Smooth muscle cell (in vitro differentiated cells): ENCODE measurements around the gene CBX5. TPM values are rescaled to one million over a fixed set of nuclear protein-coding genes. Genes with fewer than 3 reads are reported as not detected.

Experiments
- DNase-seq: peaks from one replicate; lab custom pipeline; 2025; ENCODE audit not compliant: unreplicated experiment; lab: John Stamatoyannopoulos, UW
- H2AFZ ChIP-seq: fragments of 200-600 bp; sonication (generic); 2 replicates; pipeline ENCODE4 v1.6.0; 2016; ENCODE audit warnings: antibody characterized with exemption, low read depth, mild to moderate bottlenecking
- H3F3A ChIP-seq: fragments of 200-600 bp; sonication (generic); 2 replicates; pipeline ENCODE4 v1.6.0; 2017; ENCODE audit warnings: antibody characterized with exemption, low read depth
- H3K27ac ChIP-seq: fragments of 200-600 bp; sonication (generic); 2 replicates; pipeline ENCODE4 v1.5.1; 2016; ENCODE audit warnings: low read depth, mild to moderate bottlenecking
- H3K27me3 ChIP-seq: fragments of 200-600 bp; sonication (generic); 2 replicates; pipeline ENCODE4 v1.6.1; 2016; ENCODE audit warnings: low read depth, mild to moderate bottlenecking
- H3K36me3 ChIP-seq: fragments of 200-600 bp; sonication (generic); 2 replicates; pipeline ENCODE4 v1.5.1; 2016; ENCODE audit warnings: low read depth
- H3K4me1 ChIP-seq: fragments of 200-600 bp; sonication (generic); 2 replicates; pipeline ENCODE4 v1.5.1; 2016; ENCODE audit warnings: low read depth
- H3K4me2 ChIP-seq: fragments of 200-600 bp; sonication (generic); 2 replicates; pipeline ENCODE4 v1.6.0; 2016; ENCODE audit warnings: mild to moderate bottlenecking
- H3K4me3 ChIP-seq: fragments of 200-600 bp; sonication (generic); 2 replicates; pipeline ENCODE4 v1.5.1; 2016; ENCODE audit warnings: mild to moderate bottlenecking
- H3K79me2 ChIP-seq: fragments of 200-600 bp; sonication (generic); 2 replicates; pipeline ENCODE4 v1.6.0; 2016; ENCODE audit warnings: low read depth, mild to moderate bottlenecking
- H3K9ac ChIP-seq: fragments of 200-600 bp; sonication (generic); 2 replicates; pipeline ENCODE4 v1.6.0; 2016; ENCODE audit warnings: low read depth
- H3K9me3 ChIP-seq: fragments of 200-600 bp; sonication (generic); replicated peaks from 2 replicates; pipeline ENCODE4 v1.5.1; 2016; ENCODE audit warnings: low read depth
- H4K20me1 ChIP-seq: fragments of 200-600 bp; sonication (generic); 2 replicates; pipeline ENCODE4 v1.6.0; 2016; ENCODE audit warnings: low read depth
- CTCF ChIP-seq: fragments of 200-600 bp; sonication (generic); IDR thresholded peaks from 2 replicates; pipeline ENCODE4 v1.5.1; 2017; ENCODE audit warnings: borderline replicate concordance, mild to moderate bottlenecking, antibody characterized with exemption; ENCODE audit not compliant: insufficient read depth, poor library complexity, severe bottlenecking
- WGBS: methylation state at CpG from one replicate; pipeline ENCODE4 v1.1.7; 2016; ENCODE audit warnings: low lambda C conversion rate; 5-methylcytosine and 5-hydroxymethylcytosine counted together
- polyA plus RNA-seq: library from polyadenylated mRNA; unstranded; fragments of >200 nt; fragmentation: Nextera tagmentation; extraction: Ambion mirVana; gene quantifications from 2 replicates; pipeline ENCODE4 v1.2.1, GENCODE V29; 2016
- total RNA-seq: library from RNA; depleted of rRNA; stranded (reverse); fragments of >200 nt; gene quantifications from 2 replicates; pipeline ENCODE4 v1.2.3, GENCODE V29; 2014

CBX5 gene
- total and polyA plus RNA-seq, 2 experiments from 2014 or later = 26.1 to 67.4 TPM

DNA sequence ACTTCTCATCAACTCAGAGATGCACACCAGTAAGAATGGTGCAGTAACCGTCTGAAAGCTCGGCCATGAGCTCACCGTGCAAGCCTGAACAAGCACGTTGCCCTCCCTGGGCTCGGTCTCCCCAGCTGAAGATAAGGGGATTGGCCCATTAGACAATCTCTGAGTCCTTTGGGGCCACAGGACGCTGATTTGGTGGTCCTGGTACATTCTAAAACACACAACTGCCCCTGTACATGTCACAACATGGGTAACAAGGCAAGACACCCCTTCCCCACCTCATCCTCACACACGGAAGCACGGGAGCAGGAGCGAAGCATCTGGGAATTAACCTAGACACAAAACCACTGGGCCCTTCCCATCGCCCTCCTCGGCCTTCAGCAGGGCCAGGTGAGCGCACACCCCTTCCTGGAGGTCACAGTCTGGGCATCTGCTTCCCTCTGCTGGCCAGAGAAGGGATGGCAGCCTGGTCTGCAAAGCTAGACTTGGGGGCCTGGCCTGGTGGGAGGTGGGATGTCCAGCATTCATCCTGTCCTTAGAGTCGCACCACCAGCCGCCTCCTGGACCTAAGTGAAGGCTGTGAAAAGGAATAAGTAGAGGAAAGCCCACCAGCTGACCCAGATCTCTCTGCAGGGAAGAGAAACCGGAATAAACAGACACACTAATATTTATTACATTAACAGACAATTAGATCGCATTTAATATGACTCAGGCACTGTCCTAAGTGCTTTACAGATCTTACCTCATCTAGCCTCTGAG is 72.2 kb downstream of the CBX5 start:
- Histone ChIP-seq H3K79me2 (no peaks in the 10 kb centered on the region), H3K4me2 (no peak overlapping the region), H3K27ac (no peak overlapping the region), H3K36me3 (no peaks in the 10 kb centered on the region), H2AFZ (no peak overlapping the region), H3K9ac (no peak overlapping the region), H3K9me3 (no peaks in the 10 kb centered on the region), H3K4me1 (no peaks in the 10 kb centered on the region), H4K20me1 (no peaks in the 10 kb centered on the region), H3K4me3 (no peak overlapping the region), H3F3A (no peaks in the 10 kb centered on the region), H3K27me3 (peaks cover 56% of the 10 kb centered on the region)
- 30% methylated on average over 16 of the region's 16 CpGs for WGBS
- TF ChIP-seq CTCF = peak; percentile 90
- peak; percentile 28 for DNase-seq

- peaks cover 53% of the 10 kb centered on the region for H3K27me3 ChIP-seq
- H3K9me3 ChIP-seq = no peaks in the 10 kb centered on the region
- TF ChIP-seq CTCF = no peak
- no peaks in the 10 kb centered on the region for H4K20me1 ChIP-seq
- 67% methylated on average over 1 of the region's 1 CpG for WGBS
- H2AFZ ChIP-seq = no peak overlapping the region
- H3K4me2 ChIP-seq = no peak overlapping the region
- no peaks in the 10 kb centered on the region for H3K79me2 ChIP-seq
- H3K27ac ChIP-seq = no peak overlapping the region
- no peaks in the 10 kb centered on the region for H3F3A ChIP-seq
- no peak for DNase-seq
- no peaks in the 10 kb centered on the region for H3K4me1 ChIP-seq
- H3K4me3 ChIP-seq = no peak overlapping the region
- H3K36me3 ChIP-seq = no peaks in the 10 kb centered on the region
- H3K9ac ChIP-seq = no peak overlapping the region
Observed at GRCh38 chr12:54206791-54207190, 73.1 kb downstream of the CBX5 start.

DNA sequence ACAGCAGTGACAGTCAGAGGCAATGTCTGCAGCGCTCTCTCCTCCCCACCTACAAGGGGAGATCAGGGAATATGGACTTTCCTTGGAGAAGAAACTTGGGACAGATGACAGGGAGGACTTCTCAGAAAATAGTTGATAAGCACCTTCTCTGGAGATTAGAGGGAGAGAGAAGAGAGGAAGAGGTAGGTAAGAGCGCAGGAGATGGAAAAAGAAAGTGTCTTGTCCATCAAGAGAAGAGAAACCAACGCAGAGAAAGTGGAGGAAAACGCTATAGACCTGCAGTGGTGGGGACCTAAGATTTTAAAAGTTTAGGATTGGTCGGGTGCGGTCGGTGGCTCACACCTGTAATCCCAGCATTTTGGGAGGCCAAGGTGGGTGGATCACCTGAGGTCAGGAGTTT is 75.6 kb downstream of the CBX5 start:
- Histone ChIP-seq H3K36me3 (no peaks in the 10 kb centered on the region), H3K27me3 (peaks cover 65% of the 10 kb centered on the region), H3K27ac (no peak overlapping the region), H3K4me1 (no peaks in the 10 kb centered on the region), H3K4me2 (no peak overlapping the region), H3K9me3 (no peaks in the 10 kb centered on the region), H3K79me2 (no peaks in the 10 kb centered on the region), H3K9ac (no peak overlapping the region), H4K20me1 (no peaks in the 10 kb centered on the region), H3F3A (no peaks in the 10 kb centered on the region), H3K4me3 (no peak overlapping the region), H2AFZ (no peak overlapping the region)
- DNase-seq = no peak
- WGBS = 83% methylated on average over 7 of the region's 7 CpGs
- no peak for TF ChIP-seq CTCF
